Peyer's patch (tissue), 4 donors: ENCODE results near the gene CDH4.

Experiments
- CTCF ChIP-seq, 6 experiments: fragments of 450-650 bp in 4 of 6; fragments of 200-600 bp in 2 of 6; sonication (generic) in 1 of 6; IDR thresholded peaks; one replicate each; pipeline ENCODE4 v1.5.1; 2017 to 2019; ENCODE audit warnings: antibody characterized with exemption in 6 of 6, mild to moderate bottlenecking in 3 of 6, moderate library complexity in 1 of 6
- POLR2A ChIP-seq, 2 donors: fragments of 450-650 bp; IDR thresholded peaks; one replicate each; pipeline ENCODE4 v1.5.1; 2017; ENCODE audit warnings: antibody characterized with exemption in 2 of 2, mild to moderate bottlenecking in 2 of 2, moderate library complexity in 2 of 2

GRCh38 chr20:61898405-61898804 lies 646.3 kb downstream of the CDH4 start:
- TF ChIP-seq CTCF (IDR thresholded peaks at IDR 0.05): no peak
- no peak for TF ChIP-seq POLR2A (IDR thresholded peaks at IDR 0.05)
